GM12873 (cell line): Measurements from ENCODE around the gene RPS6KB1.

Experiments used
- CTCF ChIP-seq: IDR thresholded peaks from 2 replicates; pipeline ENCODE4 v1.5.1; 2012; ENCODE audit warnings: low read depth, mild to moderate bottlenecking, moderate library complexity, low read length, control low read depth; ENCODE audit not compliant: insufficient read depth; ENCODE audit errors: missing control alignments

Gene RPS6KB1

DNA sequence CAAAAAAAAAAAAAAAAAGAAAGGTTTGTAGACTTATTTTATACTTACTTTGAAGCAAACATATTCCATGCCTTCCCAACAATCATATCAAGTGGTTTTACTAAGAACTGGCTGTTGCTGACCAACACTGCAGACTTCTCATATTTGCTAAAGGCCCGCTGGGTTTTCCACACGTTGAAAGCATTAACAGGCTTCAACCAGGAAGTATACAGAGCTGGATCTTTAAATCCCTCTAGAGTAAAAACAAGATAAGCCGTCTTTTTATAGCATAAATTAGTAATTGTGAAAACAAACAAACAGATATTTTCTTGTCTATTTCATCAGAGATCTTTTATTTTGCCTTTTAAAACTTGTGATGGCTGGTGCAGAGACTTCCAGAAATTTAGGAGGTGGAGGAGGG is 29.3 kb upstream of the RPS6KB1 start:
- TF ChIP-seq CTCF, result no peak

DNA sequence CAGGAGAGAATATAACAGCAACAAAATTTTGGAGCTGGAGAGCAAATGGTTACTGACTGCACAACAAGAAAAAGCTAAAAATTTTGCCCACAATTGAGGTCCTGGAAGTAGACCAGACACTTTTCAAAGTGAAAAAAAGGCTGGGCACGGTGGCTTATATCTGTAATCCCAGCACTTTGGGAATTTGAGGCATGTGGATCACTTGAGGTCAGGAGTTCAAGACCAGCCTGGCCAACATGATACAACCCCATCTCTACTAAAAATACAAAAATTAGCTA is 23.0 kb upstream of the RPS6KB1 start:
- no peak for TF ChIP-seq CTCF

DNA sequence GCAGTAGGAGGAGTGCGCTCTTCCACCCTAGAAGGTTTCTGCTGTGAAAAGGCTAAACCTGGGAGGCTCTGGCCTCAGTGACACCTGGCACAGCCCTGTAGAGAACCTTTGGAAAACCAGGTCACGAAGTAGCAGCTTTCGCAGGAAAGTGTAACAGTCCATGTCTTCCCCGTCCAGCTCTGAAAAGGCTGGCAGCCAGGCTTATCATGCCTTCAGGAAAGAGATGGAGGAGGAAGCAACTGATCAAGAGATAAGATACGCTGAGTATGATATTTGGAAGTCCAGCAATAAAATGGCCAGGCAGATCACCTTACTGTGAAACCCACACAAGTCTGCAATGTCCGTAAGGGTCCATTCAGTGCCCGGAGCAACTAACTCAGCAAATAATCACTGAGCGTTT is 22.4 kb upstream of the RPS6KB1 start:
- no peak for TF ChIP-seq CTCF

GRCh38 chr17:59872351-59872750 is 20.6 kb upstream of the RPS6KB1 start:
- no peak for TF ChIP-seq CTCF

- no peak for TF ChIP-seq CTCF
These were observed 18.5 kb upstream of the RPS6KB1 start for GRCh38 chr17:59874376-59874775.

DNA sequence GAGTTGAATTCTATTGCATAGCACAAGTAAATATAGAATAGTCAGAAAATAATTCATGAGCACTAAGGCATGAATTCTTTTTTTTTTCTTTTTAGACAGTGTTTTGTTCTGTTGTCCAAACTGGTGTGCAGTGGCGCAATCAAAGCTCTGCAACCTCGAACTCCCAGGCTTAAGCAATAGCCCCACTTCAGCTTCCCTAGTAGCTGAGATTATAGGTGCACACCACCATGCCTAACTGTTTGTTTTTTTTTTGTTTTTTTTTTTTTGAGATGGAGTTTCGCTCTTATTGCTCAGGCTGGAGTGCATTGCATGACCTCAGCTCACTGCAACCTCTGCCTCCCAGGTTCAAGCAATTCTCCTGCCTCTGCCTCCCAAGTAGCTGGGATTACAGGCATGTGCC is 16.8 kb upstream of the RPS6KB1 start:
- TF ChIP-seq CTCF, result no peak

- no peak for TF ChIP-seq CTCF
These were observed 15.0 kb upstream of the RPS6KB1 start for GRCh38 chr17:59877965-59878364.

DNA sequence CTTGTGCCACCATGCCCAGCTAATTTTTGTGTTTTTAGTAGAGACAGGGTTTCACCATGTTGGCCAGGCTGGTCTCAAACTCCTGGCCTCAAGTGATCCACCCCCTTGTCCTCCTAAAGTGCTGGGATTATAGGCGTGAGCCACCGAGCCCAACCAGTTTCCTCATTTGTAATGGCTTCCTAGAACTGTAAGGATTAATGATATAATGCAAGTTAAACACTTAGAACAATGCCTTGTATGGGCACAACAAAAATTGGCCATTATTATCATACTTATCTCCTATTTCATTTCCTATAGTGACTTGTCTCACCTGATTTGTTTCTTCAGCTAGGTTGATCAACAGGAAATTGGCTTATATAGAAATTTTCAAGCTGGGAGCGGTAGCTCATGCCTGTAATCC is 14.3 kb upstream of the RPS6KB1 start:
- no peak for TF ChIP-seq CTCF
